Measurements from ENCODE around the gene ZNF341.

DNA sequence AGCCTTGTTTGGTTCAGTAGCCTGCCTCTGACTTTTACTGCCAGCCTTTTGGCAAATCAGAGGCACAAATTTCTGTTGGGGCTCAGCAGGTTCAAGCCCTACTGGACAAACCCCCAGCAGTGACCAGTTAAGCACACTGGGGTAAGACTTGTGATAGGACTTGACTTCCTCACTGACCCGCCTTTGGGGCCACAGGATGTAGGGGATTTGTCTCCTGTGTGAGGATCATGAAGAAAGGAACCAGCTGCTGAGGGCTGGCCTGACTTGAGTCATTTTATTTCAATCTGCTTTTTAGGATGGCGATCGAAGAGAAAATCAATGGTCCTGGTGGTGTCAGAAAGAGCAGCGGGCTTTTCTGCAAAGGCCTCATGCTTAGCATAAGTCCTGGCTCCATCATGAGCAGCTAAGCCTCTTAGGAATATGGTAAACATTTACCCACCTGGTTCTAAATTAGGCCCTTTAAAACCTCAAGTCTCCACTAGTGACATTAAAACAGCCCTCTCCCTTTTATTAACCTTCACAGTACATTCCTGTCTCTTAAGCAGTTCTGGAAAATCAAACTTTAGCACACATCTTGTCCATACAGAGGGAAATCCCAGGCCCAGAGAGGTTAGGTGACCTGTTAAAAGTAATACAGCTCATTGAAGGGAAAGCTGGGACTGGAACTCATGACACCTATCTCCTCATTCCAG is 96.0 kb downstream of the ZNF341 start:
- TF ChIP-seq, protein P1, sequence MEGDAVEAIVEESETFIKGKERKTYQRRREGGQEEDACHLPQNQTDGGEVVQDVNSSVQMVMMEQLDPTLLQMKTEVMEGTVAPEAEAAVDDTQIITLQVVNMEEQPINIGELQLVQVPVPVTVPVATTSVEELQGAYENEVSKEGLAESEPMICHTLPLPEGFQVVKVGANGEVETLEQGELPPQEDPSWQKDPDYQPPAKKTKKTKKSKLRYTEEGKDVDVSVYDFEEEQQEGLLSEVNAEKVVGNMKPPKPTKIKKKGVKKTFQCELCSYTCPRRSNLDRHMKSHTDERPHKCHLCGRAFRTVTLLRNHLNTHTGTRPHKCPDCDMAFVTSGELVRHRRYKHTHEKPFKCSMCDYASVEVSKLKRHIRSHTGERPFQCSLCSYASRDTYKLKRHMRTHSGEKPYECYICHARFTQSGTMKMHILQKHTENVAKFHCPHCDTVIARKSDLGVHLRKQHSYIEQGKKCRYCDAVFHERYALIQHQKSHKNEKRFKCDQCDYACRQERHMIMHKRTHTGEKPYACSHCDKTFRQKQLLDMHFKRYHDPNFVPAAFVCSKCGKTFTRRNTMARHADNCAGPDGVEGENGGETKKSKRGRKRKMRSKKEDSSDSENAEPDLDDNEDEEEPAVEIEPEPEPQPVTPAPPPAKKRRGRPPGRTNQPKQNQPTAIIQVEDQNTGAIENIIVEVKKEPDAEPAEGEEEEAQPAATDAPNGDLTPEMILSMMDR (IDR thresholded peaks at IDR 0.05): no peak
- TF ChIP-seq EP300 (IDR thresholded peaks at IDR 0.05) (no peak), POLR2AphosphoS5 (IDR thresholded peaks at IDR 0.05) (no peak), POLR2A (IDR thresholded peaks at IDR 0.05) (no peak)
